Adipocyte (in vitro differentiated cells): ENCODE results near the gene ABCA4.

Experiments used
- DNase-seq: peaks from one replicate; pipeline ENCODE4 v3.0.0-alpha.2; 2015; ENCODE audit warnings: low read depth
- H3K27me3 ChIP-seq: replicated peaks from 2 replicates; pipeline ENCODE4 v1.7.0; 2013; ENCODE audit warnings: mild to moderate bottlenecking, low read length, moderate library complexity; ENCODE audit not compliant: control insufficient read depth, insufficient read depth
- H3K36me3 ChIP-seq: 2 replicates; pipeline ENCODE4 v1.7.0; 2013; ENCODE audit warnings: low read length, mild to moderate bottlenecking, moderate library complexity; ENCODE audit not compliant: control insufficient read depth, insufficient read depth, severe bottlenecking
- H3K4me1 ChIP-seq: 2 replicates; pipeline ENCODE4 v1.7.0; 2013; ENCODE audit warnings: mild to moderate bottlenecking, low read length, moderate library complexity; ENCODE audit not compliant: control insufficient read depth, insufficient read depth
- H3K4me3 ChIP-seq: 2 replicates; pipeline ENCODE4 v1.7.0; 2013; ENCODE audit warnings: mild to moderate bottlenecking, low read length, moderate library complexity
- H3K9ac ChIP-seq: 2 replicates; pipeline ENCODE4 v1.7.0; 2013; ENCODE audit warnings: mild to moderate bottlenecking, low read length, moderate library complexity
- H3K9me3 ChIP-seq: 2 replicates; pipeline ENCODE4 v1.7.0; 2013; ENCODE audit warnings: mild to moderate bottlenecking, low read length, moderate library complexity; ENCODE audit not compliant: control insufficient read depth

Gene ABCA4

GRCh38 chr1:94063379-94063778 is 57.6 kb downstream of the ABCA4 start:
- Histone ChIP-seq H3K4me1 (peaks cover 46% of the 10 kb centered on the region), H3K27me3 (no peaks in the 10 kb centered on the region), H3K4me3 (no peak overlapping the region), H3K9me3 (no peaks in the 10 kb centered on the region), H3K36me3 (no peaks in the 10 kb centered on the region), H3K9ac (no peak overlapping the region)
- DNase-seq, result peak; percentile 54

- peaks cover 46% of the 10 kb centered on the region for H3K4me1 ChIP-seq
- peak; percentile 83 for DNase-seq
- H3K36me3 ChIP-seq, result no peaks in the 10 kb centered on the region
- H3K9me3 ChIP-seq, result no peaks in the 10 kb centered on the region
- H3K4me3 ChIP-seq, result no peak overlapping the region
- no peaks in the 10 kb centered on the region for H3K27me3 ChIP-seq
- peak overlapping the region; percentile 49 for H3K9ac ChIP-seq
These were observed 59.2 kb downstream of the ABCA4 start for GRCh38 chr1:94061513-94062443.

- no peak for DNase-seq
- Histone ChIP-seq H3K9me3 (no peaks in the 10 kb centered on the region), H3K4me1 (peaks cover 37% of the 10 kb centered on the region), H3K27me3 (no peaks in the 10 kb centered on the region), H3K4me3 (no peak overlapping the region), H3K36me3 (no peaks in the 10 kb centered on the region), H3K9ac (no peak overlapping the region)
These were observed 60.2 kb downstream of the ABCA4 start for GRCh38 chr1:94060720-94061119.

DNA sequence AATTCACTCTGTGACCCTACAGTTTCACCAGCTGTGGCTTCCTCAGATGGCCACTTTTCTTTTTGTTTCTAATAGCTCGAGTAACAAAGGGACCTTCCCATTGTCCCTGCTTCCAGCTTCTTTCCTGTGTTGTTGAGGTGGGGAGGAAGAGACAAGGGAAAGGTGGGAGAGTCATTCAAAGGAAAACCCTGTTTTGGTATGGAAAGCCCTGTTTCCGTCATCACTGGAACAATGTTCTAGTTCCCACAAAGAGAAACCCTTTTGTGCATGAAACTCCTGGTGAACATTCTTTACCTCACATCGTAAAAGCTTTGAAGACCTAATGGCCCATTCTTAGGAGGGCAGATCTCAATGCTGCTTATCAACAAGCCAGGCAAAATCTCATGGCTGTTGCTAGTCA is 62.2 kb downstream of the ABCA4 start:
- no peak overlapping the region for H3K4me3 ChIP-seq

GRCh38 chr1:94056996-94057395 is 64.0 kb downstream of the ABCA4 start:
- Histone ChIP-seq H3K27me3 (no peaks in the 10 kb centered on the region), H3K4me3 (no peak overlapping the region), H3K4me1 (peaks cover 26% of the 10 kb centered on the region), H3K36me3 (no peaks in the 10 kb centered on the region), H3K9me3 (no peaks in the 10 kb centered on the region), H3K9ac (no peak overlapping the region)
- no peak for DNase-seq

More for the DNA sequence above, 62.2 kb downstream of the ABCA4 start:
- no peaks in the 10 kb centered on the region for H3K9me3 ChIP-seq
- no peak for DNase-seq
- H3K36me3 ChIP-seq, result no peaks in the 10 kb centered on the region
- peaks cover 41% of the 10 kb centered on the region for H3K4me1 ChIP-seq
- no peaks in the 10 kb centered on the region for H3K27me3 ChIP-seq
- H3K9ac ChIP-seq, result no peak overlapping the region

- H3K4me3 ChIP-seq, result no peak overlapping the region
- H3K9me3 ChIP-seq, result no peaks in the 10 kb centered on the region
- H3K27me3 ChIP-seq, result no peaks in the 10 kb centered on the region
- no peaks in the 10 kb centered on the region for H3K36me3 ChIP-seq
- H3K4me1 ChIP-seq, result peaks cover 20% of the 10 kb centered on the region
- no peak overlapping the region for H3K9ac ChIP-seq
- no peak for DNase-seq
These were observed 64.8 kb downstream of the ABCA4 start for GRCh38 chr1:94056171-94056570.

- no peak overlapping the region for H3K9ac ChIP-seq
- no peaks in the 10 kb centered on the region for H3K27me3 ChIP-seq
- no peaks in the 10 kb centered on the region for H3K9me3 ChIP-seq
- DNase-seq, result peak; percentile 57
- H3K36me3 ChIP-seq, result no peaks in the 10 kb centered on the region
- H3K4me3 ChIP-seq, result no peak overlapping the region
- H3K4me1 ChIP-seq, result peaks cover 25% of the 10 kb centered on the region
These were observed 65.4 kb downstream of the ABCA4 start for GRCh38 chr1:94055459-94056122.

DNA sequence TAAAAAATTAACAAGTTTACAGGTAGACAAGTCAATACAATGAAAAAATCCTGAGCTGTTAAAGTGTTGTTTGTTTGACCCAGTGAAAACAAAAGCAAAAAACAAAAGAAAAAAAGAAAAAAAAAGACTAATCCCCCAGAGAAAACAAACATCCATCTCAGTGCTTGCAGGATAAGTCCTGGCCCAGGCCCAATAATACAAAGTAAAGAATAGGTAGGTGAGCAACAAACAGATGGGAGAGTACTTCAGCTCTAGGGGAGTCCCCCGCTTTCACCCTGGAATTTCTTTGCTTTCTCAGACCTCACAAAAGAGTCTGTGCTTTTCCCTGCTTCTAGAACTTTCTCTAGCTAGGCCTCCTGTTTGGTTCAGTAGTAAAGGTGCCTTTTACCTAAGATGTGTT is 70.3 kb downstream of the ABCA4 start:
- no peak for DNase-seq
- H3K4me1 ChIP-seq, result peaks cover 44% of the 10 kb centered on the region
- no peaks in the 10 kb centered on the region for H3K9me3 ChIP-seq
- no peak overlapping the region for H3K4me3 ChIP-seq
- H3K9ac ChIP-seq, result peak overlapping the region; percentile 48
- H3K27me3 ChIP-seq, result no peaks in the 10 kb centered on the region
- H3K36me3 ChIP-seq, result no peaks in the 10 kb centered on the region

DNA sequence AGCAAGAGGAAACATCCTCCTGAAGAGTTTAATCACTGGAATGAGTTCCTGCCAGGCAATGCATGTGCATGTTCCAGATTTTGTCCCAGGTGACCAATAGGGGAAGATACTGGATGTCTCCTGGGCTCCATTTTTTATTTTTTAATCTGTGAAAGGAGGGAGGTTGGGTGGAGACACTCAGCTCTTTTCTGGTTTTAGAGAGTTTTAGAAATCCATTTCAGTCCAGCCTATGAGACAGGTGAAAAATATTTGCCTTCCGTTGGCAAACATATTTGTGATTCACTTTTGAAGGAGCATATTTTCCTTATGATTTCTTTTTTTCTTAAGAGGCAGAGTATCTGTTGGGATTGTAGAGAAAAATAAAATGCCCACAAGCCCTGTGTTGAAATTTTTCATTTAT is 70.7 kb downstream of the ABCA4 start:
- H3K4me1 ChIP-seq, result peaks cover 39% of the 10 kb centered on the region
- no peaks in the 10 kb centered on the region for H3K36me3 ChIP-seq
- H3K9me3 ChIP-seq, result no peaks in the 10 kb centered on the region

DNA sequence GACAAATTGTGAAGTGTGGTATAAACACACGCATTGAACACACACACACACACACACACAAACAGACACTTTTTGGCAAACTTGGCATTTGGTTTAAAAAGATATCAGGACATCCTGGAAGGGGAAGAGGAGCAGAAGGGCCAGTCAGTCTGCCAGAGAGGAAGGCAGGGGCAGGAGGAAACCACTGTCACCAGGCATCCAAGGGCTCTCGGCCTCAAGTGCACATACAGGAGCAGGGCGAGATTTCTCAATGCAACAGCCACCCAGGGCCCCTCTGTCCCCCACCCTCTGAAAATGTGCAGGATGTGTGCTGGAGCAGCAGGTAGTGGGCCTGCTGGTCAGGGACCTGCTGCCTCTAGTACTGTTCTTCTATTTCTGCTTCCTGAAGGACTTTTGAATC is 71.2 kb downstream of the ABCA4 start:
- Histone ChIP-seq H3K4me1 (peaks cover 36% of the 10 kb centered on the region), H3K27me3 (no peaks in the 10 kb centered on the region), H3K9ac (peak overlapping the region; percentile 23), H3K4me3 (no peak overlapping the region), H3K9me3 (no peaks in the 10 kb centered on the region), H3K36me3 (no peaks in the 10 kb centered on the region)
- DNase-seq, result no peak

More for the DNA sequence above, 70.7 kb downstream of the ABCA4 start:
- no peaks in the 10 kb centered on the region for H3K27me3 ChIP-seq
- peak overlapping the region; percentile 23 for H3K9ac ChIP-seq
- no peak overlapping the region for H3K4me3 ChIP-seq
- DNase-seq, result peak; percentile 52

DNA sequence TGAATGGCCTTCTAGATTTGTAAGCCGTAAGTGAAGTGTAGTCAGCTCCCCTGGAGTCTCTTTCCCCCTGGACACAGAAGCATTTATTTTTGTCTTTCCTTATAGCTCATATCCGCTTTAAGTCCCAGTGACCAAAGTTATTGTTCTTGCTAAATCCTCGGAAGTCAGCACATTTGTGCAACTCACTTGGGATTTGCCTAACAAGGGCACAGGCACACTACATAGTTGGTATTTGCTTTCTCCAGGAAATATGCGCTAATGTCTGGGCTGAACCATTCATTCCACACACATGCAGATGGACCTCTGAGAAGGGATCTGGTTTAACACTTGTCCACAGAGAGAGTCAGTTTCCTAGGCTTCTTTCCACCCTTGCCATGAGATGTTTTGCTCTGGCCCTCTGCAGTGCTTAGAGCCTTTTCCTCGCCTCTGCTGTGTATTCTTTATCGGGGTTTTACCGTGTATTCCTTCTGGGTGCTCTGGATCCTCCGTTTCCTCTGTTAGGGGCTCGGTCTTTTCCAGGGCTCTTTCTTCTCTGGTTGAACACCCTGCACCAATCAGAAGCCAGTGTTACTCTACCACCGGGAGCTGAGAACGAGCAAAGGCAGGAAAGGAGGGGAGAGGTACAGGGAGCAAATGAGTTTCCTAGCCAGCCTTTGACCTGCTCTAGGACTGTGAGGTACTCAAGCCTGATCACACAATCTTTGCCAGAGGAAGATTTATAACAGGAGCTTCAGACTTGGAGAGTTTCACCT is 72.4 kb downstream of the ABCA4 start:
- H3K9me3 ChIP-seq, result no peaks in the 10 kb centered on the region
- DNase-seq, result no peak
- H3K4me1 ChIP-seq, result peaks cover 41% of the 10 kb centered on the region
- peak overlapping the region; percentile 65 for H3K9ac ChIP-seq
- H3K36me3 ChIP-seq, result no peaks in the 10 kb centered on the region
- no peak overlapping the region for H3K4me3 ChIP-seq
- no peaks in the 10 kb centered on the region for H3K27me3 ChIP-seq
